ENCODE measurements around the gene CRTAC1. TPM values are rescaled to one million over a fixed set of nuclear protein-coding genes. Genes with fewer than 3 reads are reported as not detected.

Gene CRTAC1
- total RNA-seq, 1 experiment from 2014 or later, result 1.2 TPM

- TF ChIP-seq AR (CRISPR knock-in tag; IDR thresholded peaks at IDR 0.05) (no peak), NR2C2 (CRISPR knock-in tag; IDR thresholded peaks at IDR 0.05) (no peak)
Measured at GRCh38 chr10:97960269-97961056, 70.0 kb downstream of the CRTAC1 start (continued).

GRCh38 chr10:97949462-97949861 is 81.0 kb downstream of the CRTAC1 start:
- Mint-ChIP-seq H3K36me3 (peaks cover 5% of the 10 kb centered on the region), H3K27ac (no peak overlapping the region), H3K9me3 (peaks cover 29% of the 10 kb centered on the region), H3K4me1 (peaks cover 6% of the 10 kb centered on the region; the same call in 1 of the 2 replicates), H3K4me3 (no peak overlapping the region), H3K27me3 (ENCODE audit: low read depth) (peaks cover 10% of the 10 kb centered on the region)
- ATAC-seq (no peak), DNase-seq (ENCODE audit: low spot score) (no peak)
- ChIA-PET CTCF (no interaction called here), POLR2A (no interaction called here)
- TF ChIP-seq ZNF219 (CRISPR knock-in tag; IDR thresholded peaks at IDR 0.05; ENCODE audit: borderline replicate concordance), result no peak
- no peak for TF ChIP-seq ZNF532 (CRISPR knock-in tag; IDR thresholded peaks at IDR 0.05; ENCODE audit: borderline replicate concordance)
- no peak for TF ChIP-seq E2F5 (CRISPR knock-in tag; IDR thresholded peaks at IDR 0.05)
- TF ChIP-seq ZNF512 (CRISPR knock-in tag; IDR thresholded peaks at IDR 0.05; ENCODE audit: borderline replicate concordance), result no peak
- no peak for TF ChIP-seq TEAD4 (CRISPR knock-in tag; IDR thresholded peaks at IDR 0.05)
- no peak for TF ChIP-seq FOXJ3 (CRISPR knock-in tag; IDR thresholded peaks at IDR 0.05; ENCODE audit: borderline replicate concordance)
- TF ChIP-seq HMGA2 (CRISPR knock-in tag; IDR thresholded peaks at IDR 0.05), result no peak
- TF ChIP-seq SMAD4 (CRISPR knock-in tag; IDR thresholded peaks at IDR 0.05), result no peak
- no peak for TF ChIP-seq GTF2I (CRISPR knock-in tag; conservative IDR thresholded peaks at IDR 0.05)
- no peak for TF ChIP-seq RORB (CRISPR knock-in tag; IDR thresholded peaks at IDR 0.05)
- TF ChIP-seq ZMAT4 (CRISPR knock-in tag; IDR thresholded peaks at IDR 0.05), result no peak
- TF ChIP-seq STAT6 (CRISPR knock-in tag; conservative IDR thresholded peaks at IDR 0.05; ENCODE audit: low read depth), result no peak
- TF ChIP-seq NFE2L1 (CRISPR knock-in tag; IDR thresholded peaks at IDR 0.05), result no peak
- TF ChIP-seq NR2C2 (CRISPR knock-in tag; IDR thresholded peaks at IDR 0.05), result no peak

Data from WTC11 (cell line).